KMS-11 (cell line): Measurements from ENCODE around the gene LPAR4.

Experiments
- H2AFZ ChIP-seq: fragments of 200-600 bp; sonication (generic); 2 replicates; pipeline ENCODE4 v1.6.1; 2016; ENCODE audit warnings: antibody characterized with exemption, mixed run types, low read depth
- H3K27ac ChIP-seq: fragments of 200-600 bp; sonication (generic); 2 replicates; pipeline ENCODE4 v1.6.1; 2016; ENCODE audit warnings: mild to moderate bottlenecking, mixed run types
- H3K27me3 ChIP-seq: fragments of 200-600 bp; sonication (generic); 2 replicates; pipeline ENCODE4 v1.6.1; 2017; ENCODE audit warnings: mild to moderate bottlenecking, low read depth, mixed run types, moderate library complexity; ENCODE audit not compliant: insufficient read depth
- H3K36me3 ChIP-seq: fragments of 200-600 bp; sonication (generic); 2 replicates; pipeline ENCODE4 v1.6.1; 2017; ENCODE audit warnings: mild to moderate bottlenecking, mixed run types; ENCODE audit not compliant: insufficient read depth
- H3K4me1 ChIP-seq: fragments of 200-600 bp; sonication (generic); 2 replicates; pipeline ENCODE4 v1.6.1; 2016; ENCODE audit warnings: mild to moderate bottlenecking, low read depth, mixed run types; ENCODE audit not compliant: poor library complexity, severe bottlenecking
- H3K4me2 ChIP-seq: fragments of 200-600 bp; sonication (generic); 2 replicates; pipeline ENCODE4 v1.7.0; 2016; ENCODE audit warnings: mild to moderate bottlenecking, mixed run types
- H3K4me3 ChIP-seq: fragments of 200-600 bp; sonication (generic); IDR thresholded peaks from 2 replicates; pipeline ENCODE4 v1.6.1; 2017; ENCODE audit warnings: low read depth, low read length, mixed read lengths; ENCODE audit not compliant: insufficient read depth
- H3K79me2 ChIP-seq: fragments of 200-600 bp; sonication (generic); 2 replicates; pipeline ENCODE4 v1.6.1; 2016; ENCODE audit warnings: low read depth, mixed run types; ENCODE audit not compliant: insufficient read depth
- H3K9ac ChIP-seq: fragments of 200-600 bp; sonication (generic); 2 replicates; pipeline ENCODE4 v1.6.1; 2016; ENCODE audit warnings: mild to moderate bottlenecking, mixed run types
- H4K20me1 ChIP-seq: fragments of 200-600 bp; sonication (generic); 2 replicates; pipeline ENCODE4 v1.6.1; 2016; ENCODE audit warnings: mild to moderate bottlenecking, mixed run types; ENCODE audit not compliant: insufficient read depth
- CTCF ChIP-seq: fragments of 200-600 bp; sonication (generic); conservative IDR thresholded peaks from 2 replicates; pipeline ENCODE4 v1.6.1; 2017; ENCODE audit warnings: low read depth, mild to moderate bottlenecking, antibody characterized with exemption, low read length, moderate library complexity, mixed read lengths

The LPAR4 gene

GRCh38 chrX:78747489-78747888 lies at the start of gene LPAR4:
LPAR4 (plus strand) TSS chrX:78747720; CDS start chrX:78754870, 7,150 bp downstream.
- Histone ChIP-seq H3K9ac (no peak within 1 kb of the TSS), H3K79me2 (no peaks in the 10 kb centered on the region), H3K4me1 (no peaks in the 10 kb centered on the region), H3K4me2 (no peak within 1 kb of the TSS), H3K4me3 (no peak within 1 kb of the TSS), H3K36me3 (no peaks in the 10 kb centered on the region), H2AFZ (no peak within 1 kb of the TSS), H3K27ac (no peak within 1 kb of the TSS), H4K20me1 (no peaks in the 10 kb centered on the region), H3K27me3 (no peaks in the 10 kb centered on the region)
- TF ChIP-seq CTCF = no peak

DNA sequence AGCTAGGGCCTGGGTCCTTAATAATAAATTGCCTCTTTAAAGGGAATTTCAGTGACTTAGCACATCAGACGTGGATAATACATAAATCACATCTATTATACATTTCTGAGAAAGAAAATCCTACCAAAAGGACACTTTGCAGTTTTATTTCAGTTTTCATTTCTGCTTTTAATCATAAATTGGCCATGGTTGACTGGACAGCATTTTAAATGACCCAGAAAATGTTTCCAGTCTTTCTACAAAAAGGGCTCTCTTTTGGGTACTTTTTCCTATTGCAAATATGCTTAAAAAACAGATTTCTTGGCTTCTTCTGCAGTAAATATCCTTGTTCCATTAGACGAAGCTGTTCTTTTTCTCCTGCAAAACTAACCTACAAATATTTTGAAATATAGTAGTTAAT lies 41.4 kb upstream of the LPAR4 start:
- H3K79me2 ChIP-seq = no peaks in the 10 kb centered on the region
- no peaks in the 10 kb centered on the region for H4K20me1 ChIP-seq
- no peaks in the 10 kb centered on the region for H3K27me3 ChIP-seq
- H3K36me3 ChIP-seq = no peaks in the 10 kb centered on the region
- peaks cover 15% of the 10 kb centered on the region for H3K4me1 ChIP-seq
- no peak overlapping the region for H2AFZ ChIP-seq
- no peak for TF ChIP-seq CTCF
- no peak overlapping the region for H3K9ac ChIP-seq
- H3K27ac ChIP-seq = no peak overlapping the region
- H3K4me3 ChIP-seq = no peak overlapping the region
- no peak overlapping the region for H3K4me2 ChIP-seq

GRCh38 chrX:78708262-78708661 lies 39.3 kb upstream of the LPAR4 start:
- no peaks in the 10 kb centered on the region for H3K79me2 ChIP-seq
- peaks cover 15% of the 10 kb centered on the region for H3K4me1 ChIP-seq
- no peaks in the 10 kb centered on the region for H3K27me3 ChIP-seq
- H3K4me3 ChIP-seq = no peak overlapping the region
- no peaks in the 10 kb centered on the region for H3K36me3 ChIP-seq
- no peak overlapping the region for H3K27ac ChIP-seq
- no peak overlapping the region for H2AFZ ChIP-seq
- no peaks in the 10 kb centered on the region for H4K20me1 ChIP-seq
- H3K4me2 ChIP-seq = no peak overlapping the region
- no peak overlapping the region for H3K9ac ChIP-seq
- 0 out of 2 replicates have a peak, but pooled peaks have one; percentile 29 for TF ChIP-seq CTCF

GRCh38 chrX:78708816-78709215 lies 38.7 kb upstream of the LPAR4 start:
- Histone ChIP-seq H3K27me3 (no peaks in the 10 kb centered on the region), H3K36me3 (no peaks in the 10 kb centered on the region), H3K27ac (no peak overlapping the region), H3K79me2 (no peaks in the 10 kb centered on the region), H4K20me1 (no peaks in the 10 kb centered on the region), H3K4me3 (no peak overlapping the region), H3K4me2 (no peak overlapping the region), H3K4me1 (peaks cover 15% of the 10 kb centered on the region), H3K9ac (no peak overlapping the region), H2AFZ (no peak overlapping the region)
- TF ChIP-seq CTCF = no peak

GRCh38 chrX:78710171-78710570 lies 37.3 kb upstream of the LPAR4 start:
- Histone ChIP-seq H3K27me3 (no peaks in the 10 kb centered on the region), H2AFZ (no peak overlapping the region), H3K79me2 (no peaks in the 10 kb centered on the region), H3K9ac (no peak overlapping the region), H3K4me3 (no peak overlapping the region), H3K4me1 (peaks cover 15% of the 10 kb centered on the region), H3K4me2 (no peak overlapping the region; the same call in 1 of the 2 replicates), H3K36me3 (no peaks in the 10 kb centered on the region), H4K20me1 (no peaks in the 10 kb centered on the region), H3K27ac (no peak overlapping the region)
- TF ChIP-seq CTCF = no peak
